Spleen (tissue), 11 donors: ENCODE data around the gene SGPL1. TPM values are rescaled to one million over a fixed set of nuclear protein-coding genes. Genes with fewer than 3 reads are reported as not detected.
A peak's percentile ranks its signal among the peaks of the same experiment; 100 is the strongest.
"Not testable (repeated sequence)": the region's sequence is repeated elsewhere in the genome, so short reads cannot be mapped to it uniquely, and the experiment has no call there.

Source experiments
- DNase-seq: peaks from one replicate; pipeline ENCODE4 v3.0.0-alpha.2; 2020
- H3K27ac ChIP-seq, 8 donors: fragments of 200-600 bp; sonication (generic) in 7 of 8; 1 replicate in 4 of 8; 2 replicates in 4 of 8; pipeline versions ENCODE4 v1.5.0 to v1.8.0; 2016 to 2021; ENCODE audit warnings: inconsistent platforms in 4 of 8, mild to moderate bottlenecking in 4 of 8, moderate library complexity in 1 of 8
- H3K27me3 ChIP-seq, 7 donors: fragments of 200-600 bp; sonication (generic) in 6 of 7; replicated peaks in 1 of 7; 1 replicate in 4 of 7; 2 replicates in 3 of 7; pipeline versions ENCODE4 v1.5.0 to v1.8.0; 2016 to 2021; ENCODE audit warnings: inconsistent platforms in 3 of 7, mild to moderate bottlenecking in 1 of 7
- H3K36me3 ChIP-seq, 6 donors: fragments of 200-600 bp; sonication (generic) in 5 of 6; 1 replicate in 4 of 6; 2 replicates in 2 of 6; pipeline versions ENCODE4 v1.5.0 to v1.8.0; 2016 to 2021; ENCODE audit warnings: inconsistent platforms in 2 of 6
- H3K4me1 ChIP-seq, 6 donors: fragments of 200-600 bp; sonication (generic) in 5 of 6; 1 replicate in 3 of 6; 2 replicates in 3 of 6; pipeline versions ENCODE4 v1.5.0 to v1.8.0; 2016 to 2021; ENCODE audit warnings: inconsistent platforms in 3 of 6
- H3K4me3 ChIP-seq, 8 donors: fragments of 200-600 bp; sonication (generic) in 7 of 8; 1 replicate in 4 of 8; 2 replicates in 4 of 8; pipeline versions ENCODE4 v1.5.0 to v1.8.0; 2016 to 2021; ENCODE audit warnings: inconsistent platforms in 4 of 8, mild to moderate bottlenecking in 4 of 8, moderate library complexity in 2 of 8
- H3K9me3 ChIP-seq, 8 donors: fragments of 200-600 bp; sonication (generic) in 7 of 8; 1 replicate in 4 of 8; 2 replicates in 4 of 8; pipeline versions ENCODE4 v1.5.0 to v1.8.0; 2016 to 2021; ENCODE audit warnings: inconsistent platforms in 4 of 8
- POLR2A ChIP-seq, 3 donors: fragments of 450-650 bp; IDR thresholded peaks; one replicate each; pipeline ENCODE4 v1.5.1; 2017; ENCODE audit warnings: antibody characterized with exemption in 3 of 3, mild to moderate bottlenecking in 1 of 3
- POLR2AphosphoS5 ChIP-seq, 3 donors: sonication (generic); formaldehyde crosslinking; IDR thresholded peaks; one replicate each; pipeline ENCODE4 v1.5.1; 2017; ENCODE audit warnings: antibody characterized with exemption in 3 of 3
- WGBS, 5 donors: extraction: QIAGEN DNeasy Blood & Tissue Kit in 3 of 5; methylation state at CpG; one replicate each; pipeline versions ENCODE4 v1.1.5 to v1.1.7; 2013 to 2018; 5-methylcytosine and 5-hydroxymethylcytosine counted together
- intact Hi-C: fragments of 100-400 bp; cut with DNase I; formaldehyde crosslinking; loops from one replicate; pipeline ENCODE4 v1.15.0; 2023; ENCODE audit warnings: low total_unique reads
- polyA plus RNA-seq, 3 donors: library from polyadenylated mRNA; stranded (reverse); fragments of 200-250 nt; gene quantifications; one replicate each; pipeline ENCODE4 v1.2.1, GENCODE V29; 2013
- total RNA-seq, 7 donors: library from RNA; depleted of rRNA in 3 of 7; stranded (reverse); fragments of >200 nt in 3 of 7; fragmentation: NEBNext Ultra II Directional in 4 of 7; extraction: Animal tissue kit (Norgen Biotek cat#: 25700) in 4 of 7; gene quantifications; one replicate each; pipeline versions ENCODE4 v1.1.0 to v1.2.1, GENCODE V29; 2016 to 2021
- TF ChIP-seq, protein P1 (sequence below), 11 experiments: fragments of 200-600 bp in 7 of 11; fragments of 450-650 bp in 4 of 11; sonication (generic) in 4 of 11; IDR thresholded peaks in 8 of 11; conservative IDR thresholded peaks in 3 of 11; 1 replicate in 7 of 11; 2 replicates in 4 of 11; pipeline versions ENCODE4 v1.4.0 to v1.8.0; 2016 to 2021; ENCODE audit warnings: antibody characterized with exemption in 11 of 11, inconsistent platforms in 4 of 11, mild to moderate bottlenecking in 1 of 11
- donor health status: healthy with polysubstance abuse.
- donor health status: DM: no; HTN: no; CAD: no; lungs with moderate emphysema.
- donor health status: DM: no; HTN: no; CAD: no.
- donor health status: Bipolar disorder and iron deficiency.
- donor health status: healthy.
- donor health status: DM: no; HTN: no; CAD: no.
- donor health status: DM: yes; HTN: yes; CAD: no.

Gene SGPL1
- total and polyA plus RNA-seq, 10 donors: 6.8 to 75.1 (median 60.7) TPM

DNA sequence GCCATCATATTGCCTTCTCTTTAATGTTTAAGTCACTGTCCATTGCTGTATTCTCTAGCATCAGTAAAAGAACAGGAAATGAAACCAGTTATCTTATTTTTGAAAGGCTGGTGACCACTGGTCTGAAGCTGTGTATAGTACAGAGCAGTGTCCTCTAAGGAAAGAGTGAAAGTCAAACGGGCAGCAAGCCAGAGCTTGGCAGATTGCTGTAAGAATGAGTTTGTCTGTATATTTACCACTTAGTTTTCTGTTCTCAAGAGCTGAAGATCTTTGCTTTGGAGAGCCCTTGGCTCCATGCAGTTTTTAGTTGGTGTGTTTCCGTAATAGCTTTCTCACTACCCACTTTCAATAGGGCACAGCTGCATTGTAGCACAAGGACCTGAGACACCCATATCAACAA lies 40.7 kb downstream of the SGPL1 start:
- intact Hi-C loops: no loop called here
- H3K36me3 ChIP-seq: peaks cover 0 to 98% (median 51%) of the 10 kb centered on the region in 6 donors
- H3K4me1 ChIP-seq: peaks cover 0 to 11% (median 0%) of the 10 kb centered on the region in 6 donors
- H3K9me3 ChIP-seq: no peaks in the 10 kb centered on the region
- WGBS, 5 donors: 53 to 76% (median 65%) methylated on average over 2 of the region's 2 CpGs
- H3K27ac ChIP-seq: no peak overlapping the region
- no peak for DNase-seq
- H3K4me3 ChIP-seq: no peak overlapping the region
- TF ChIP-seq, protein P1, sequence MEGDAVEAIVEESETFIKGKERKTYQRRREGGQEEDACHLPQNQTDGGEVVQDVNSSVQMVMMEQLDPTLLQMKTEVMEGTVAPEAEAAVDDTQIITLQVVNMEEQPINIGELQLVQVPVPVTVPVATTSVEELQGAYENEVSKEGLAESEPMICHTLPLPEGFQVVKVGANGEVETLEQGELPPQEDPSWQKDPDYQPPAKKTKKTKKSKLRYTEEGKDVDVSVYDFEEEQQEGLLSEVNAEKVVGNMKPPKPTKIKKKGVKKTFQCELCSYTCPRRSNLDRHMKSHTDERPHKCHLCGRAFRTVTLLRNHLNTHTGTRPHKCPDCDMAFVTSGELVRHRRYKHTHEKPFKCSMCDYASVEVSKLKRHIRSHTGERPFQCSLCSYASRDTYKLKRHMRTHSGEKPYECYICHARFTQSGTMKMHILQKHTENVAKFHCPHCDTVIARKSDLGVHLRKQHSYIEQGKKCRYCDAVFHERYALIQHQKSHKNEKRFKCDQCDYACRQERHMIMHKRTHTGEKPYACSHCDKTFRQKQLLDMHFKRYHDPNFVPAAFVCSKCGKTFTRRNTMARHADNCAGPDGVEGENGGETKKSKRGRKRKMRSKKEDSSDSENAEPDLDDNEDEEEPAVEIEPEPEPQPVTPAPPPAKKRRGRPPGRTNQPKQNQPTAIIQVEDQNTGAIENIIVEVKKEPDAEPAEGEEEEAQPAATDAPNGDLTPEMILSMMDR (IDR thresholded peaks at IDR 0.05 in 8 of 11, conservative IDR thresholded peaks at IDR 0.05 in 3 of 11): no peak
- TF ChIP-seq POLR2AphosphoS5 (IDR thresholded peaks at IDR 0.05) (no peak), POLR2A (IDR thresholded peaks at IDR 0.05) (no peak)
- no peaks in the 10 kb centered on the region for H3K27me3 ChIP-seq

DNA sequence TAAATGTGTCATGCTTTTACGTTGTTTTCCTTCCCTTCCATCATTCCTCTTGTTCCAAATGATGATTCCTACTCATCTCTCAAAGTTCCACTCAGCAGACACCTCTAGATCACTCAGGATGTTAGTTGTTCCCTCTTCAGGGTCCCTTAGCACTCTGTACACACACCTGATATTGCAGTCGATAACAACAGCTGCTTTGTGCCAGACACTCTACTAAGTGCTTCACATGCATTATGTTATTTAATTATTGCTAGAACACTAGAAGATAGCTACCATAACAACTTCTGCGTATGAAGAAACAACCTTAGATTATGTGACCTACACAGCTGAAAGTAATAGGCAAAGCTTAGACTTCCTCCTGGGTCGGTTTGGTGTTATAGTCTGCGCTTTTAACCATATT lies 43.0 kb downstream of the SGPL1 start:
- H3K36me3 ChIP-seq: peaks cover 0 to 98% (median 52%) of the 10 kb centered on the region in 6 donors
- no peaks in the 10 kb centered on the region for H3K27me3 ChIP-seq

DNA sequence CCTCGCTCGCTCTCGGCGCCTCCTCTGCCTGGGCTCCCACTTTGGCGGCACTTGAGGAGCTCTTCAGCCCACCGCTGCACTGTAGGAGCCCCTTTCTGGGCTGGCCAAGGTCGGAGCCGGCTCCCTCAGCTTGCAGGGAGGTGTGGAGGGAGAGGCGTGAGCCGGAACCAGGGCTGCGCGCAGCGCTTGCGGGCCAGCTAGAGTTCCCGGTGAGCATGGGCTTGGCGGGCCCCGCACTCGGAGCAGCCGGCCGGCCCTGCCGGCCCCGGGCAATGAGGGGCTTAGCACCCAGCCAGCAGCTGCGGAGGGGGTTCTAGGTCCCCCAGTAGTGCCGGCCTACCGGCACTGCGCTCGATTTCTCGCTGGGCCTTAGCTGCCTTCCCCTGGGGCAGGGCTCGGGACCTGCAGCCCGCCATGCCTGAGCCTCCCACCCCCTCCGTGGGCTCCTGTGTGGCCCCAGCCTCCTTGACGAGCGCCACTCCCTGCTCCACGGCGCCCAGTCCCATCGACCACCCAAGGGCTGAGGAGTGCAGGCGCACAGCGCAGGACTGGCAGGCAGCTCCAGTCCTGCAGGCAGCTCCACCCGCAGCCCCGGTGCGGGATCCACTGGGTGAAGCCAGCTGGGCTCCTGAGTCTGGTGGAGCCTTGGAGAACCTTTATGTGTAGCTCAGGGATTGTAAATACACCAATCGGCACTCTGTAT lies 45.9 kb downstream of the SGPL1 start:
- DNase-seq, H3K4me3 ChIP-seq, intact Hi-C loops, H3K27me3 ChIP-seq, H3K27ac ChIP-seq, H3K9me3 ChIP-seq: not testable (repeated sequence)
- Histone ChIP-seq H3K36me3 (peaks cover 0 to 71% (median 41%) of the 10 kb centered on the region in 6 donors), H3K4me1 (peaks cover 0 to 19% (median 0%) of the 10 kb centered on the region in 6 donors)
- WGBS, 5 donors: 97 to 99% (median 97%) methylated on average over 15 to 42 of the region's 42 CpGs
- peak in 1 of 3 donors; percentile 18 for TF ChIP-seq POLR2AphosphoS5 (IDR thresholded peaks at IDR 0.05)

More for the DNA sequence above, 43.0 kb downstream of the SGPL1 start:
- TF ChIP-seq POLR2AphosphoS5 (IDR thresholded peaks at IDR 0.05): no peak
- TF ChIP-seq POLR2A (IDR thresholded peaks at IDR 0.05): no peak
- TF ChIP-seq, protein P1 (IDR thresholded peaks at IDR 0.05 in 8 of 11, conservative IDR thresholded peaks at IDR 0.05 in 3 of 11): no peak
- Histone ChIP-seq H3K4me1 (peaks cover 0 to 17% (median 0%) of the 10 kb centered on the region in 6 donors), H3K9me3 (no peaks in the 10 kb centered on the region), H3K4me3 (no peak overlapping the region), H3K27ac (no peak overlapping the region)
- DNase-seq: no peak
- WGBS, 5 donors: 81 to 95% (median 92%) methylated on average over 5 of the region's 5 CpGs
- intact Hi-C loops: no loop called here

DNA sequence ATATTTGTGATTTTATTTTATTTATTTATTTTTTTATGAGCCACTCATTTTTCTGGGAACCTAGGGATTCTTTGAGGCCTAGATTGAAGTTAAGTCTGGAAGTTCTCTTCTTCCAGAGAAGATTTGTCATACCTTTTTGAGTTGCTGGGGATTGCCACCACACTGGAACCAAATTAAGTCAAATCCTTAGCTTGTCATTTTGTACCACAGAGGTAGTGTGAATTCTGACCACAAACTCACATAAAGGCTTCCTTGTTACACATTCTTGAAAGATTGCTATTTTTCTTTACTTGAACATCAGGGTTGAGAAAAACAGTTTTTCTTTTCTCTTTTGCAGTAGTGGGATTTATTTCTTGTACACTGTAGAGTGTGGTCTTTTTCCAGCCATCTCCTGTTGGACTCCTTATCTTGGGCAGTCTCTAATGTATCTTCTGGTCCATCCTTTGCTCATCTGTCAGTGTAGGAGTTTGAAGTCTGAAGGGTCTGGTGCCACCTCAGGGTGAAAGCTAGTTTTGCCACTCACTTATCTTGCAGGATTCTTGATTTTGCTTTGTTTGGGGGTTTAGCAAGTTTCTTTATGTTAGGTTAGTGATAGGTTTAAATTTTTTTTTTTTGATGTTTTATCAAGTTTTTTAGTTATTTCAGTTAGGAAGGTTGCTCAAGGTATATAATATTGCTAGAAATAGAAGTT lies 47.9 kb downstream of the SGPL1 start:
- DNase-seq: no peak
- Histone ChIP-seq H3K27ac (no peak overlapping the region), H3K4me1 (peaks cover 0 to 21% (median 0%) of the 10 kb centered on the region in 6 donors), H3K9me3 (no peaks in the 10 kb centered on the region), H3K27me3 (no peaks in the 10 kb centered on the region), H3K4me3 (no peak overlapping the region), H3K36me3 (peaks cover 0 to 64% (median 31%) of the 10 kb centered on the region in 6 donors)
- TF ChIP-seq POLR2AphosphoS5 (IDR thresholded peaks at IDR 0.05) (no peak), POLR2A (IDR thresholded peaks at IDR 0.05) (no peak)
- TF ChIP-seq, protein P1 (IDR thresholded peaks at IDR 0.05 in 8 of 11, conservative IDR thresholded peaks at IDR 0.05 in 3 of 11): no peak
- intact Hi-C loops: no loop called here
